ENCODE measurements around the gene NPM1.

NPM1 gene

GRCh38 chr5:171431251-171431777, 43.7 kb downstream of the NPM1 start:
- H3K4me3 ChIP-seq, result no peak overlapping the region
- intact Hi-C loops (cut with DNase I; ENCODE audit: low total_unique reads), result no loop called here
- no peaks in the 10 kb centered on the region for H3K4me1 ChIP-seq
- no peak overlapping the region for H3K27ac ChIP-seq
- no peaks in the 10 kb centered on the region for H3K27me3 ChIP-seq
- no peaks in the 10 kb centered on the region for H3K36me3 ChIP-seq
- peak; percentile 16 to 46 for DNase-seq
- H3K9me3 ChIP-seq, result no peaks in the 10 kb centered on the region
- TF ChIP-seq, protein P1, sequence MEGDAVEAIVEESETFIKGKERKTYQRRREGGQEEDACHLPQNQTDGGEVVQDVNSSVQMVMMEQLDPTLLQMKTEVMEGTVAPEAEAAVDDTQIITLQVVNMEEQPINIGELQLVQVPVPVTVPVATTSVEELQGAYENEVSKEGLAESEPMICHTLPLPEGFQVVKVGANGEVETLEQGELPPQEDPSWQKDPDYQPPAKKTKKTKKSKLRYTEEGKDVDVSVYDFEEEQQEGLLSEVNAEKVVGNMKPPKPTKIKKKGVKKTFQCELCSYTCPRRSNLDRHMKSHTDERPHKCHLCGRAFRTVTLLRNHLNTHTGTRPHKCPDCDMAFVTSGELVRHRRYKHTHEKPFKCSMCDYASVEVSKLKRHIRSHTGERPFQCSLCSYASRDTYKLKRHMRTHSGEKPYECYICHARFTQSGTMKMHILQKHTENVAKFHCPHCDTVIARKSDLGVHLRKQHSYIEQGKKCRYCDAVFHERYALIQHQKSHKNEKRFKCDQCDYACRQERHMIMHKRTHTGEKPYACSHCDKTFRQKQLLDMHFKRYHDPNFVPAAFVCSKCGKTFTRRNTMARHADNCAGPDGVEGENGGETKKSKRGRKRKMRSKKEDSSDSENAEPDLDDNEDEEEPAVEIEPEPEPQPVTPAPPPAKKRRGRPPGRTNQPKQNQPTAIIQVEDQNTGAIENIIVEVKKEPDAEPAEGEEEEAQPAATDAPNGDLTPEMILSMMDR (IDR thresholded peaks at IDR 0.05), result no peak

GRCh38 chr5:171432076-171432475, 44.4 kb downstream of the NPM1 start:
- intact Hi-C loops (cut with DNase I; ENCODE audit: low total_unique reads), result no loop called here
- H3K4me3 ChIP-seq, result no peak overlapping the region
- no peaks in the 10 kb centered on the region for H3K9me3 ChIP-seq
- no peak overlapping the region for H3K27ac ChIP-seq
- no peaks in the 10 kb centered on the region for H3K4me1 ChIP-seq
- TF ChIP-seq, protein P1 (IDR thresholded peaks at IDR 0.05), result no peak
- no peaks in the 10 kb centered on the region for H3K36me3 ChIP-seq
- peak; percentile 14 to 25 for DNase-seq
- H3K27me3 ChIP-seq, result no peaks in the 10 kb centered on the region

DNA sequence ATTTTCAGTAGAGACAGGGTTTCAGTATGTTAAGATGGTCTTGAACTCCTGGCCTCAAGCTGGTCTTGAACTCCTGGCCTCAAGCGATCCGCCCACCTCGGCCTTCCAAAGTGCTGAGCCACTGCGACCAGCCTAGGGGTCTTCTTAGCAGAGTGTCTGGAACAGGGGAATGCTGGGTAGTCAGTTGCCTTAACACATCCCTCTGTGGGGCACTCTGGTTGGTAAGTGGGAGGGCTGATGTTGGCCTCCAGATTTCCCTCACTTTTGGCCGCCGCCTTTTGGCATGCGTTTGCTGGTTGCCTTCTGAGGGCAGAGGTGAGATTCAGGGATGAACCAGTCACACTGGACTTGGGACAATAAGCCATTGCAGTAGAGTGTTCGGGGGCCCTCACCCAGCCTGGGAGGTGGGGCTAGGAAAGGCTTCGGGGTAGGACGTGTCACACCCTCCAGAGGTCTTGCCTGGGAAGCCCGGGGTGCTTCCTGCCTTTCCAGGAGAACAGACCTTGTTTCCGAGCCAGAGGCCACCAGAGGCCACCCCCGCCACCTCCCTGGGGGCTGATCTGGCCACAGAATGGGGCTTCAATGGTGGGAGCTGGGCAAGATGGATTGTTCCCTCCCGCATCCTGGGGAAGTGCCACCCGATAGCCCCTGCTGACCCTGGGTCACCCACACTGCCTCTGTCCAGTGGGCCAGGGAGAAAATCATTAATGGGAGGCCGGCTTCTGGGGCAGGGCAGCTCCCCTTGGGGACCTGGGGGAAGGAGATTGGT, 45.1 kb downstream of the NPM1 start:
- DNase-seq, result peak in 1 of 2 donors; percentile 55
- TF ChIP-seq, protein P1 (IDR thresholded peaks at IDR 0.05), result no peak
- Histone ChIP-seq H3K27ac (no peak overlapping the region), H3K4me3 (no peak overlapping the region), H3K36me3 (no peaks in the 10 kb centered on the region), H3K27me3 (no peaks in the 10 kb centered on the region), H3K9me3 (no peaks in the 10 kb centered on the region), H3K4me1 (no peaks in the 10 kb centered on the region)
- intact Hi-C loops (cut with DNase I; ENCODE audit: low total_unique reads), result no loop called here

DNA sequence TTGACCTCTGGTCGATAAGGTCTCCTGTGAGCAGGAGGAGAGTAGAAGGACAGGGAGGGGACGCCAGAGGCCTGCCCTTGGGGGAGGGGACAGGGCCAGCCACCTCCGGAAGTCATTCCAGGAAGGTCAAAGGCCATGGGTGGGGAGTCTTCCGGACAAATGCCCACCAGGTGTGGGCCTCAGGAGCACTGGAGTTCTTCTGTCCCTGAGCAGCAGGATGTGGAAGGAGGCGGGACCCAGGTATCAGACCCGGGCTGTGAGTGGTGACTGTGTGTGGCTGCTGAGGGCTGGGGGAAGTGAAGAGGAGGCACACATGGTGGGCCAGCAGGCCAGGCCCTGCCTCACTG, 45.7 kb downstream of the NPM1 start:
- no peak for DNase-seq
- H3K4me3 ChIP-seq, result no peak overlapping the region
- TF ChIP-seq, protein P1 (IDR thresholded peaks at IDR 0.05), result no peak
- no peaks in the 10 kb centered on the region for H3K9me3 ChIP-seq
- no peak overlapping the region for H3K27ac ChIP-seq
- H3K27me3 ChIP-seq, result no peaks in the 10 kb centered on the region
- intact Hi-C loops (cut with DNase I; ENCODE audit: low total_unique reads), result no loop called here
- no peaks in the 10 kb centered on the region for H3K36me3 ChIP-seq
- H3K4me1 ChIP-seq, result no peaks in the 10 kb centered on the region

DNA sequence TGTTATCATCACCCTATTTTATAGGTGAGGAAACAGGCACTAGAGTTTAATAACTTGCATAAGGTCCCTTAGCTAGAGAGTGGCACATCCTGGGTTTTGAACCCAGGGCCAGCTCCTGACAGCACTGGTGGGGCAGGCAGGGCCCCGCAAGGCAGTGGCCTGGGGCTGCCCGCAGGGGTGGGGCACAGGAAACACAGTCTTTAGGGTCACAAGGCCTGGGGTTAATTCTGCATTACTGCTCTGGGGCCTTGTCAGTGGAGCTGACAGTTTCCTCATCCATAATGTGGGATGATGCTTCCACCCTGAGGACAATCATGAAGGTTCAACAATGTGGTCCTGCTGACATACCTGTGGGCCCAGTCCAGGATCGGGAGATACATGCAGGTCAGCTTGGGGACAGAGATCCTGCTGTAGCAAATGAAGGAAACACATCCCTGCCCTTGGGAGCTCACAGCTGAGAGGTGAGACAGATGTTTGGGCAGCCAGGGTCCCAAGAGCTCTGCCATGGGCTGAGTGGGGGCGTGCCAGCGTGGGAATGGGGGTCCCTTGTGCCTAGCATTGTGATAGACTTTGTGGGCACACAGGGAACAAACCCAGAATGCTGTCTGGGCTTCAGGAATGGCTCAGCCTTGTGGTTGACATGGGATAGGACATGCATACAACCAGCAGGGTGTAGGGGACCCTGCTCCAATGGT, 46.5 kb downstream of the NPM1 start:
- Histone ChIP-seq H3K27me3 (no peaks in the 10 kb centered on the region), H3K4me3 (no peak overlapping the region), H3K27ac (no peak overlapping the region), H3K9me3 (no peaks in the 10 kb centered on the region), H3K4me1 (no peaks in the 10 kb centered on the region), H3K36me3 (no peaks in the 10 kb centered on the region)
- TF ChIP-seq, protein P1 (IDR thresholded peaks at IDR 0.05), result no peak
- intact Hi-C loops (cut with DNase I; ENCODE audit: low total_unique reads), result no loop called here
- no peak for DNase-seq
